ENCODE data around the gene BMAL1.

Gene BMAL1

GRCh38 chr11:13276832-13277767, 490 bp upstream of the BMAL1 start:
- peak overlapping the region; percentile 75 for H3K4me3 ChIP-seq (ENCODE audit: low read length)
- peak; percentile 94 for DNase-seq (ENCODE audit: low read depth)
- TF ChIP-seq CTCF (conservative IDR thresholded peaks at IDR 0.05; ENCODE audit: low read depth, low read length) = no peak

- TF ChIP-seq CTCF (conservative IDR thresholded peaks at IDR 0.05; ENCODE audit: low read depth, low read length) = no peak
- H3K4me3 ChIP-seq (ENCODE audit: low read length) = peak overlapping the region; percentile 75
- DNase-seq (ENCODE audit: low read depth) = no peak
These were observed 1.3 kb downstream of the BMAL1 start for GRCh38 chr11:13278609-13279486.

- DNase-seq (ENCODE audit: low read depth) = no peak
- H3K4me3 ChIP-seq (ENCODE audit: low read length) = no peak overlapping the region
- no peak for TF ChIP-seq CTCF (conservative IDR thresholded peaks at IDR 0.05; ENCODE audit: low read depth, low read length)
These were observed 1.9 kb downstream of the BMAL1 start for GRCh38 chr11:13279487-13279834.

- TF ChIP-seq CTCF (conservative IDR thresholded peaks at IDR 0.05; ENCODE audit: low read depth, low read length) = no peak
- H3K4me3 ChIP-seq (ENCODE audit: low read length) = no peak overlapping the region
- no peak for DNase-seq (ENCODE audit: low read depth)
These were observed 2.6 kb downstream of the BMAL1 start for GRCh38 chr11:13280092-13280722.

- no peak overlapping the region for H3K4me3 ChIP-seq (ENCODE audit: low read length)
- TF ChIP-seq CTCF (conservative IDR thresholded peaks at IDR 0.05; ENCODE audit: low read depth, low read length) = no peak
- no peak for DNase-seq (ENCODE audit: low read depth)
These were observed 3.2 kb downstream of the BMAL1 start for GRCh38 chr11:13280777-13281176.

GRCh38 chr11:13283636-13284035, 6.0 kb downstream of the BMAL1 start:
- no peak for DNase-seq (ENCODE audit: low read depth)
- no peak overlapping the region for H3K4me3 ChIP-seq (ENCODE audit: low read length)
- no peak for TF ChIP-seq CTCF (conservative IDR thresholded peaks at IDR 0.05; ENCODE audit: low read depth, low read length)
